Astrocyte (in vitro differentiated cells and primary cell): ENCODE data around the gene HSD11B2. TPM values are rescaled to one million over a fixed set of nuclear protein-coding genes. Genes with fewer than 3 reads are reported as not detected.

Experiments
- DNase-seq: peaks from one replicate; pipeline ENCODE4 v3.0.0-alpha.2; 2010; ENCODE audit warnings: low read depth
- FAIRE-seq: peaks from 2 replicates; lab custom pipeline; 2011; peaks lifted over from hg19 to GRCh38; lab: Jason Lieb, UNC
- H2AFZ ChIP-seq: 2 replicates; pipeline ENCODE4 v1.6.0; 2012; ENCODE audit warnings: low read depth, low read length, inconsistent platforms
- H3K27ac ChIP-seq: 2 replicates; pipeline ENCODE4 v1.5.1; 2011; ENCODE audit warnings: low read depth, low read length, inconsistent platforms
- H3K27me3 ChIP-seq: 2 replicates; pipeline ENCODE4 v1.6.0; 2011; ENCODE audit warnings: low read length, inconsistent platforms; ENCODE audit not compliant: insufficient read depth
- H3K36me3 ChIP-seq: 2 replicates; pipeline ENCODE4 v1.5.1; 2011; ENCODE audit warnings: low read length, inconsistent platforms; ENCODE audit not compliant: insufficient read depth
- H3K4me1 ChIP-seq: 2 replicates; pipeline ENCODE4 v1.5.1; 2011; ENCODE audit warnings: low read length, inconsistent platforms; ENCODE audit not compliant: insufficient read depth
- H3K4me2 ChIP-seq: 2 replicates; pipeline ENCODE4 v1.6.0; 2012; ENCODE audit warnings: low read length, inconsistent platforms
- H3K4me3 ChIP-seq: 2 replicates; pipeline ENCODE4 v1.5.1; 2011; ENCODE audit warnings: low read depth, mild to moderate bottlenecking, low read length, inconsistent platforms; ENCODE audit not compliant: insufficient read depth
- H3K79me2 ChIP-seq: 2 replicates; pipeline ENCODE4 v1.6.0; 2012; ENCODE audit warnings: mild to moderate bottlenecking, low read length, inconsistent platforms; ENCODE audit not compliant: insufficient read depth
- H3K9ac ChIP-seq: 2 replicates; pipeline ENCODE4 v1.6.0; 2012; ENCODE audit warnings: mild to moderate bottlenecking, low read length, inconsistent platforms
- H3K9me3 ChIP-seq: 2 replicates; pipeline ENCODE4 v1.5.1; 2012; ENCODE audit warnings: low read depth, mild to moderate bottlenecking, low read length, inconsistent platforms; ENCODE audit not compliant: insufficient read depth
- H4K20me1 ChIP-seq: 2 replicates; pipeline ENCODE4 v1.6.0; 2012; ENCODE audit warnings: low read length, inconsistent platforms; ENCODE audit not compliant: insufficient read depth
- H3K27ac Mint-ChIP-seq: one replicate; pipeline ENCODE4 v1.8.0; 2021; ENCODE audit warnings: mild to moderate bottlenecking, mixed read lengths; ENCODE audit not compliant: unreplicated experiment
- H3K27me3 Mint-ChIP-seq: one replicate; pipeline ENCODE4 v1.8.0; 2021; ENCODE audit warnings: low read depth, mixed read lengths; ENCODE audit not compliant: unreplicated experiment
- H3K36me3 Mint-ChIP-seq: one replicate; pipeline ENCODE4 v1.8.0; 2021; ENCODE audit warnings: low read depth, mixed read lengths; ENCODE audit not compliant: unreplicated experiment
- H3K4me1 Mint-ChIP-seq: one replicate; pipeline ENCODE4 v1.8.0; 2021; ENCODE audit warnings: low read depth, mixed read lengths; ENCODE audit not compliant: unreplicated experiment
- H3K4me3 Mint-ChIP-seq: one replicate; pipeline ENCODE4 v1.8.0; 2021; ENCODE audit warnings: mild to moderate bottlenecking, moderate library complexity, mixed read lengths; ENCODE audit not compliant: unreplicated experiment
- H3K9me3 Mint-ChIP-seq: one replicate; pipeline ENCODE4 v1.8.0; 2021; ENCODE audit warnings: mild to moderate bottlenecking, mixed read lengths; ENCODE audit not compliant: unreplicated experiment
- CTCF ChIP-seq: IDR thresholded peaks from 2 replicates; pipeline ENCODE4 v1.5.1; 2011; ENCODE audit warnings: low read depth, mild to moderate bottlenecking, inconsistent platforms, low read length, moderate library complexity; ENCODE audit not compliant: insufficient read depth
- EZH2 ChIP-seq: IDR thresholded peaks from 2 replicates; pipeline ENCODE4 v1.6.1; 2012; ENCODE audit warnings: mild to moderate bottlenecking, low read length, inconsistent platforms; ENCODE audit not compliant: insufficient read depth
- total RNA-seq: library from RNA; stranded (reverse); gene quantifications from 2 replicates; pipeline ENCODE4 v1.2.1, GENCODE V29; 2021

Gene HSD11B2
- total RNA-seq, 1 donor from 2014 or later = not detected

GRCh38 chr16:67397036-67397801, 33.7 kb upstream of the HSD11B2 start:
- Histone ChIP-seq H2AFZ (no peak overlapping the region), H4K20me1 (peaks cover 4% of the 10 kb centered on the region), H3K27ac (no peak overlapping the region), H3K9me3 (no peaks in the 10 kb centered on the region), H3K36me3 (no peaks in the 10 kb centered on the region), H3K4me1 (peaks cover 25% of the 10 kb centered on the region), H3K4me2 (peak overlapping the region; percentile 59), H3K79me2 (no peaks in the 10 kb centered on the region), H3K9ac (peak overlapping the region; percentile 71), H3K4me3 (no peak overlapping the region), H3K27me3 (peaks cover 3% of the 10 kb centered on the region)
- Mint-ChIP-seq H3K9me3 (peaks cover 2% of the 10 kb centered on the region), H3K4me3 (peak overlapping the region; percentile 34), H3K27ac (peak overlapping the region; percentile 26), H3K4me1 (no peaks in the 10 kb centered on the region), H3K36me3 (peaks cover 2% of the 10 kb centered on the region), H3K27me3 (peaks cover 41% of the 10 kb centered on the region)
- FAIRE-seq = no peak
- no peak for DNase-seq
- TF ChIP-seq CTCF (no peak), EZH2 (no peak)

DNA sequence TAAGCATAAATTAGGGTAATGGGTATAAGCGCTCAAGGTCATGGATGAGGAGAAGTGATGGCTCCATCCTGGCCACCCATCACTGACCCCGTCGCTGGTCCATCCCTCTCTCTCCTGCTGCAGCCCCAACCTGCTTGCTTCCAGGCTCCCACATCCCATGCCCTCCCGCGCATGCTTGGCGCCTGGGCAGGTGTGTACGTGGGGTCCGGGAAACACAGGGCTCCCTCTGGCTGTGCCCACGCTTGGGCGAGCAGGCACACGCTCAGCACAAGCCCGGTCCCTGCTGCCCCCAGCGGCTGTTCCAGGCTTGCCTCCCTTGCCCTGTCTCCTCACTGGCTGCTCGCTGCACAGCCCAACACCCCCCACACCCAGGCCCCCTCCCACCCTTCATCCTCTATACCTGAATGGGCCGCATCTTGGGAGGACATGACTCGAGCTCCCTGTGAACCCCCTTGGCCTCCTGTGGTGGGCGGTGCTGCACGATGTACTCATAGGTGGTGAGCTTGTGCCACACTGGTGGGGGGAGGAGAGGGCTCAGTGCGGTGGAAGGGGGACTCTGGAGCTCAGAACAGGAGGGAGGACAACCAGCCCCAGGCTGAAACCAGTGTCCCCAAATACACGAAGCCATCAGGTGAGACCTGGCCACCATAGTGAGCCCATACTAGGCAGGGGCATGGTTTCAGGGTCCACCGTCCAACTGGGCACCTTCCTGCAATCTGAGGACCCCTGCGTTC, 32.9 kb upstream of the HSD11B2 start:
- Mint-ChIP-seq H3K4me1 (no peaks in the 10 kb centered on the region), H3K36me3 (no peaks in the 10 kb centered on the region), H3K27ac (no peak overlapping the region), H3K4me3 (no peak overlapping the region), H3K27me3 (peaks cover 38% of the 10 kb centered on the region), H3K9me3 (no peaks in the 10 kb centered on the region)
- FAIRE-seq = no peak
- H3K79me2 ChIP-seq = no peaks in the 10 kb centered on the region
- no peak overlapping the region for H3K27ac ChIP-seq
- H3K4me3 ChIP-seq = no peak overlapping the region
- no peak overlapping the region for H3K4me2 ChIP-seq
- no peak for TF ChIP-seq EZH2
- TF ChIP-seq CTCF = no peak
- H3K27me3 ChIP-seq = peaks cover 3% of the 10 kb centered on the region
- no peaks in the 10 kb centered on the region for H3K9me3 ChIP-seq
- no peaks in the 10 kb centered on the region for H3K36me3 ChIP-seq
- no peak overlapping the region for H3K9ac ChIP-seq
- H2AFZ ChIP-seq = no peak overlapping the region
- DNase-seq = no peak
- peaks cover 22% of the 10 kb centered on the region for H3K4me1 ChIP-seq
- H4K20me1 ChIP-seq = peaks cover 4% of the 10 kb centered on the region
